Chondrocyte (in vitro differentiated cells): ENCODE results near the gene PPP1R14B. TPM values are rescaled to one million over a fixed set of nuclear protein-coding genes. Genes with fewer than 3 reads are reported as not detected.

ENCODE experiments used
- DNase-seq: peaks from one replicate; pipeline ENCODE4 v3.0.0; 2021; ENCODE audit warnings: mixed read lengths, low spot score
- H3K27ac Mint-ChIP-seq: one replicate; pipeline ENCODE4 v1.8.0; 2021; ENCODE audit warnings: mild to moderate bottlenecking, moderate library complexity, mixed read lengths; ENCODE audit not compliant: unreplicated experiment
- H3K27me3 Mint-ChIP-seq: 2 replicates; pipeline ENCODE4 v1.8.0; 2021; ENCODE audit warnings: low read depth, mixed read lengths
- H3K36me3 Mint-ChIP-seq: 2 replicates; pipeline ENCODE4 v1.8.0; 2021; ENCODE audit warnings: low read depth, mixed read lengths
- H3K4me1 Mint-ChIP-seq: 2 replicates; pipeline ENCODE4 v1.8.0; 2021; ENCODE audit warnings: low read depth, mild to moderate bottlenecking, mixed read lengths
- H3K4me3 Mint-ChIP-seq: one replicate; pipeline ENCODE4 v1.8.0; 2021; ENCODE audit warnings: mild to moderate bottlenecking, moderate library complexity, mixed read lengths; ENCODE audit not compliant: unreplicated experiment
- H3K9me3 Mint-ChIP-seq: 2 replicates; pipeline ENCODE4 v1.8.0; 2021; ENCODE audit warnings: low read depth, mixed read lengths
- CTCF ChIP-seq: fragments of 200-600 bp; sonication (generic); IDR thresholded peaks from 2 replicates; pipeline ENCODE4 v1.5.0; 2021; ENCODE audit warnings: antibody characterized with exemption, mild to moderate bottlenecking, moderate library complexity
- total RNA-seq: library from RNA; stranded (reverse); gene quantifications from 3 replicates; pipeline ENCODE4 v1.2.1, GENCODE V29; 2021

PPP1R14B gene
- total RNA-seq, 1 donor from 2014 or later = 322 TPM

- TF ChIP-seq CTCF = no peak
- peak; percentile 100 for DNase-seq
- H3K4me1 Mint-ChIP-seq = peaks cover 37% of the 10 kb centered on the region
Measured at GRCh38 chr11:64241491-64242374, 5.0 kb downstream of the PPP1R14B start.

GRCh38 chr11:64241241-64241490 lies 5.6 kb downstream of the PPP1R14B start:
- DNase-seq = no peak
- no peak for TF ChIP-seq CTCF

More at GRCh38 chr11:64241491-64242374, 5.0 kb downstream of the PPP1R14B start:
- H3K4me3 Mint-ChIP-seq = peak overlapping the region; percentile 87
- H3K27me3 Mint-ChIP-seq = no peaks in the 10 kb centered on the region
- peaks cover 12% of the 10 kb centered on the region for H3K36me3 Mint-ChIP-seq
- peak overlapping the region; percentile 95 for H3K27ac Mint-ChIP-seq
- H3K9me3 Mint-ChIP-seq = no peaks in the 10 kb centered on the region

DNA sequence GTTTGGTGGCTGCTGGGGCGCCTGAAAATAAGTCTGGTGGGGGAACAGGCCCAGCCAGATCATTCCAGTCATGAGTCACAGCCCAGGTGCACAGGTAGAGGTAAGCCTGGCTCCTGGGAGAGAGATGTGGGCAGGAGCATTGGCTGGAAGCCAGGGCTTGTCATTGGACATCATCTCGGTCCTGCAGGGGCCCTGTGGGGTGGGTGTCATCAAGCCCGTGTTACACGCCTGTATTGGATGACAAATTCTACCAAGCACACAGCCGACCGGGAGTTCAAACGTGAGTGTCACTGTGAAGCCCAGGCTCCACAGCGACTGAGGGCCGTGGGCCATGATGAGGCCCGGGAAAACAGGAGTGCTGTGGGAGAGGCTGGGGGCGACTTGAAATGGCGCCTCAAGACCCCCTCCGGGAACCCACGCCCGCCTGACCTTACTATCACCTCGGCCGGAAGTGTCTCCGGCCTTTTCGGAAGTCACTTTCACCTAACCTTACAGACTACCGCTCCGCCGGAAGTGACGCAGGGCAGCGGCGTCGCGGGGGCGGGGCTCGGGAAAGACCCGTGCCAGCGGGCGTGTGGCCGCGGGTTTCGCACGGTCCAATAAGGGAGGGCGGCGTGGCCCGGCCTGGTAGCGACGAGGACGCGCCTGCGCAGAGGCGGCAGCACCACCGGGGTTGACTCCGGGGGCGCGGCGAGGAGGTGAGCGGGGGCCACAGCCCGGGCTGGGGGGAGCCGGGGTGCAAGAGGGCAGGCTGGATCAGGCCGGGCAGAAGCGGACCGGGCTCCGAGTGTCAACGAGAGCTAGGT lies 6.1 kb downstream of the PPP1R14B start, which contains the start of gene FKBP2:
Gene FKBP2 (plus strand): TSS at position 661 of the 806 bp plus-strand sequence. CDS start 1,293 bp downstream, outside the sequence.
- H3K4me3 Mint-ChIP-seq = peak within 1 kb of the TSS; percentile 87
- peak within 1 kb of the TSS; percentile 95 for H3K27ac Mint-ChIP-seq
- H3K36me3 Mint-ChIP-seq = peaks cover 12% of the 10 kb centered on the region
- H3K4me1 Mint-ChIP-seq = peaks cover 38% of the 10 kb centered on the region
- H3K9me3 Mint-ChIP-seq = no peaks in the 10 kb centered on the region
- no peak for TF ChIP-seq CTCF
- peak; percentile 99 for DNase-seq
- H3K27me3 Mint-ChIP-seq = no peaks in the 10 kb centered on the region

More at GRCh38 chr11:64241241-64241490, 5.6 kb downstream of the PPP1R14B start:
- no peaks in the 10 kb centered on the region for H3K27me3 Mint-ChIP-seq
- peak overlapping the region; percentile 95 for H3K27ac Mint-ChIP-seq
- peaks cover 12% of the 10 kb centered on the region for H3K36me3 Mint-ChIP-seq
- peak overlapping the region; percentile 87 for H3K4me3 Mint-ChIP-seq
- H3K4me1 Mint-ChIP-seq = peaks cover 37% of the 10 kb centered on the region
- no peaks in the 10 kb centered on the region for H3K9me3 Mint-ChIP-seq

- Mint-ChIP-seq H3K4me1 (peaks cover 41% of the 10 kb centered on the region), H3K9me3 (no peaks in the 10 kb centered on the region), H3K4me3 (peak overlapping the region; percentile 87), H3K27ac (peak overlapping the region; percentile 95), H3K27me3 (no peaks in the 10 kb centered on the region), H3K36me3 (peaks cover 12% of the 10 kb centered on the region)
- no peak for TF ChIP-seq CTCF
- no peak for DNase-seq
Measured at GRCh38 chr11:64239662-64240434, 6.9 kb downstream of the PPP1R14B start.
